ENCODE data around the gene SPSB1. TPM values are rescaled to one million over a fixed set of nuclear protein-coding genes. Genes with fewer than 3 reads are reported as not detected.

SPSB1 gene
- total and polyA plus RNA-seq, 2 experiments from 2014 or later, result 13.5 to 22.7 TPM

DNA sequence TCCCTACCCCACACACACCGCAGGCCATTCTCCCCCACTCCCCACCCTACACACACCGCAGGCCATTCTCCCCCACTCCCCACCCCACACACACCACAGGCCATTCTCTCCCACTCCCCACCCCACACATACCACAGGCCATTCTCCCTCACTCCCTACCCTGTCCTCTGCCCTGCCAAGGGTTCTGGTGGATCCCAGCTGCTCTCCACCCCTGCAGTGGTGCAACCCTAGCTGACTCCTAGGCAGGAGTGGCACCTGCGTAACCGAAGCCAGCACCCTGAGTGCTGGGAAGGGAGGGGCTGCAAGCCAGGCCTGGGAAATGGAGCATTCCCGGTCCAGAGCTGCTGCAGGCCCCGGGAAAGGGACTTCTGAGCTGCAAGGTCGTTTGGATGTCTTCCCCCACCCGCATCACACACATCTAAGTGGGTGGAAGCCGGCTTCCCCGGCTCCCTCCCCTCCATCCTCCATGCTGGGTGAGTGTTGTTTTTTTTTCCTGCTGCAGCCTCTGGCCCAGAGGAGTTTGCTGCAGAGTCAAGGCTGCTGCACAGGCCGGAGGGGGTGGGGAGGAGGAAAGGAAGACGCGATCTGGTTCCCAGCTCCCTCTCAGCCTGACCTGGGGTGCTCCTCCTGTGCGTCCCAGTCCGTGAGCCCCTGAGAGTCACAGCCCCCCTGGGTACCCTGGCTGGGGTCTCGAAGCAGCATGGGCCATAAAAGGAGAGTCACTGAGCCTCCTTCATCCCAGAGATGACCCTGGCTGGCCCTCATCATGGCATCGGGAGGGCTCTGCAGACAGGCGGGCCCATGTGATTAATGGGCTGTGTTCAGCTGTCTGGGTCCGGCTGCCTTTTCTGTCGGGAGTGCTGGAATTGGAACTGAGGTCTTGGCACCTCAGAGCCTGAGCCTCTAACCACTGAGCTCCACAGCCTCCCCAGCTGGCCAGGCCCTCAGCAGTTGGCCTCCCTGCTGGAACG, 42.0 kb upstream of the SPSB1 start:
- no peak for DNase-seq
- no peaks in the 10 kb centered on the region for H3F3A ChIP-seq (ENCODE audit: insufficient read depth)
- TF ChIP-seq EZH2phosphoT487 (IDR thresholded peaks at IDR 0.05; ENCODE audit: insufficient read depth, low read depth), result no peak
- TF ChIP-seq EZH2 (IDR thresholded peaks at IDR 0.05; ENCODE audit: insufficient read depth, poor library complexity, severe bottlenecking), result no peak
- no peaks in the 10 kb centered on the region for H3K9me2 ChIP-seq (ENCODE audit: insufficient read depth)
- no peaks in the 10 kb centered on the region for H3K36me3 ChIP-seq (ENCODE audit: low read depth)
- H3K4me1 ChIP-seq (ENCODE audit: insufficient read depth), result no peaks in the 10 kb centered on the region
- 50 to 52% methylated on average over 18 to 21 of the region's 21 CpGs for WGBS, 2 experiments (ENCODE audit: low coverage in 1 of 2, low lambda C conversion rate in 2 of 2, missing lambda C conversion rate in 2 of 2)
- no peaks in the 10 kb centered on the region for H3K9me3 ChIP-seq (ENCODE audit: low read depth)
- H4K20me1 ChIP-seq (ENCODE audit: insufficient read depth), result no peaks in the 10 kb centered on the region
- H3K27ac ChIP-seq, result no peak overlapping the region
- H2AFZ ChIP-seq, result no peak overlapping the region
- no peaks in the 10 kb centered on the region for H3K79me2 ChIP-seq (ENCODE audit: insufficient read depth)
- in situ Hi-C loops (cut with MboI), result no loop called here
- H3K4me3 ChIP-seq, result no peak overlapping the region
- no peak overlapping the region for H3K9ac ChIP-seq
- H3K4me2 ChIP-seq (ENCODE audit: unreplicated experiment), result no peak overlapping the region
- H3K27me3 ChIP-seq (replicated peaks; ENCODE audit: insufficient read depth), result no peaks in the 10 kb centered on the region

DNA sequence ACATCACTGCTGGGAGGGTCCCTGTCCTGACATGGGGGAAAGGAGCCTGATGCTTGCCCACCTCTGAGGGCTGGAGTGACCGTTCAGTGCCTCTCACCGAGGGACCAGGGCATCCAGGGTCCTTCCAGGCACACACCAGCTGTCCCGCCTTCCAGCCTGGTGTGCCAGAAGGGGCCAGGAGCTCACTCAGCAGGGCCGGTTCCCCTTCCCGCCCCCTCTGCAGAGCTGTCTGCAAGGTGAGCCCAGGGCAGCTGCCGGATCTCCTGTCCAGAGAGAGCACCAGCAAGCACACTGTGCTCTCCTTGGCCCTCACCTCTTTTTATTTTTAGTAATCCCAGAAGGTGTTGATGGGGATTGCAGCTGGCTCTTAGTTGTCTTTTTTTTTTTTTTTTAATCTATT, 41.2 kb upstream of the SPSB1 start:
- Histone ChIP-seq H2AFZ (no peak overlapping the region), H3K9ac (no peak overlapping the region), H3K27ac (no peak overlapping the region), H3K9me2 (ENCODE audit: insufficient read depth) (no peaks in the 10 kb centered on the region), H3K79me2 (ENCODE audit: insufficient read depth) (no peaks in the 10 kb centered on the region), H3K27me3 (replicated peaks; ENCODE audit: insufficient read depth) (no peaks in the 10 kb centered on the region), H3K9me3 (ENCODE audit: low read depth) (no peaks in the 10 kb centered on the region), H3K4me1 (ENCODE audit: insufficient read depth) (no peaks in the 10 kb centered on the region), H3K36me3 (ENCODE audit: low read depth) (no peaks in the 10 kb centered on the region), H4K20me1 (ENCODE audit: insufficient read depth) (no peaks in the 10 kb centered on the region), H3K4me3 (no peak overlapping the region), H3F3A (ENCODE audit: insufficient read depth) (no peaks in the 10 kb centered on the region), H3K4me2 (ENCODE audit: unreplicated experiment) (no peak overlapping the region)
- in situ Hi-C loops (cut with MboI), result no loop called here
- TF ChIP-seq EZH2 (IDR thresholded peaks at IDR 0.05; ENCODE audit: insufficient read depth, poor library complexity, severe bottlenecking) (no peak), EZH2phosphoT487 (IDR thresholded peaks at IDR 0.05; ENCODE audit: insufficient read depth, low read depth) (no peak)
- DNase-seq, result no peak
- WGBS, 2 experiments (ENCODE audit: low coverage in 1 of 2, low lambda C conversion rate in 2 of 2, missing lambda C conversion rate in 2 of 2), result 75 to 87% methylated on average over 6 of the region's 6 CpGs

DNA sequence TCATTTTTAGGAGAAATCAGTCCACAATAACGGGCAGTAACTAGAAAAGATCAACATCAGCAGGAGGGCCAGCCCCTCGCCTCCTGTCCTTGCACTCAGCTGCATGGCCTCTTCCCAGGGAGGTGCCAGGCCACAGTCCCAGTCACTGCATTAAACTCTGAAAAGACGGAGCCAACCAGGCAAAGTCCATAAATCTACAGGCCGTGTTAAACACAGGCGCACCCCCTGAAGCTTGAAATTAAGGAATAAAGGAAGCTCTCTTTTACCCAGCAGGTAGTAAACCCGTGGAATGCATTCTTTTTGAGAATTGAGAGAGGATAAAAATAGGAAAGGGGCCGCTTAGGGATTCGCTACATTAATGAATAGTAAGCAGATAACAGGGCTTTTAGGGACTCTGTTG, 39.7 kb upstream of the SPSB1 start:
- in situ Hi-C loops (cut with MboI), result no loop called here
- no peak for DNase-seq
- Histone ChIP-seq H2AFZ (no peak overlapping the region), H3K4me2 (ENCODE audit: unreplicated experiment) (no peak overlapping the region), H3F3A (ENCODE audit: insufficient read depth) (no peaks in the 10 kb centered on the region), H3K36me3 (ENCODE audit: low read depth) (no peaks in the 10 kb centered on the region), H3K79me2 (ENCODE audit: insufficient read depth) (peaks cover 11% of the 10 kb centered on the region; the same call in 1 of the 2 replicates), H3K27ac (no peak overlapping the region), H4K20me1 (ENCODE audit: insufficient read depth) (no peaks in the 10 kb centered on the region), H3K27me3 (replicated peaks; ENCODE audit: insufficient read depth) (no peaks in the 10 kb centered on the region), H3K4me1 (ENCODE audit: insufficient read depth) (no peaks in the 10 kb centered on the region), H3K9ac (no peak overlapping the region), H3K9me2 (ENCODE audit: insufficient read depth) (no peaks in the 10 kb centered on the region), H3K9me3 (ENCODE audit: low read depth) (no peaks in the 10 kb centered on the region), H3K4me3 (no peak overlapping the region)
- TF ChIP-seq EZH2phosphoT487 (IDR thresholded peaks at IDR 0.05; ENCODE audit: insufficient read depth, low read depth), result no peak
- TF ChIP-seq EZH2 (IDR thresholded peaks at IDR 0.05; ENCODE audit: insufficient read depth, poor library complexity, severe bottlenecking), result no peak
- 91 to 93% methylated on average over 8 of the region's 8 CpGs for WGBS, 2 experiments (ENCODE audit: low coverage in 1 of 2, low lambda C conversion rate in 2 of 2, missing lambda C conversion rate in 2 of 2)

DNA sequence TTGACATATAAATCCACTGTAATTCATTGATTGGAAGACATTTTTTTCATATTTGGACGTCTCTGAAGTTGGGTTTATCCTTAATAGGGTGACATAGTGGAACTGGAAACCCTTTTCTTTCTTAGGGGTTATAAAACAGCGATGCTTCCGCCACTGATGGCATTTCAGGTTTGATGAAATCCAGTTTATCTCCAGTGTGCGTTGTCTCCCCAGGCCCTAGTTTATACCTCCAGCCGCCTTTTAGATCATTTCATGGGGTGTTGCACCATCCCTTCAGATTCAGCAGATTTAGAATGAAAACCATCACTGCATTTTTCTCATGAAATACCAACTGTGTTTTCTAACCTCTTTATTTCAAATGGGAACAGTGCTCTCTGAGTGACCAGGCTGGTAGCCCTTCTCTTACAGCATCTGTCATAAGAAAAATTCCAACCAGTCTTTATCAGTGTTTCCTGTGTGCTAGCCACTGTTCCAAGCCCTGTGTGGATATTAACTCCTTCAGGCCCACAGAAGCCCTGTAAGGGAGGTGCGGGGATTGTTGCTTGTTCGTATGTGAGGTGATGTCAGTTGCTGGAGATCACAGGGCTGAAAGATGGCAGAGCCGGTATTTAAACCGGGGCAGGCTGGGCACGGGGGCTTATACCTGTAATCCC, 39.1 kb upstream of the SPSB1 start:
- H3K27ac ChIP-seq, result no peak overlapping the region
- DNase-seq, result no peak
- H3K9me3 ChIP-seq (ENCODE audit: low read depth), result no peaks in the 10 kb centered on the region
- H3K79me2 ChIP-seq (ENCODE audit: insufficient read depth), result peaks cover 16% of the 10 kb centered on the region
- TF ChIP-seq EZH2 (IDR thresholded peaks at IDR 0.05; ENCODE audit: insufficient read depth, poor library complexity, severe bottlenecking), result no peak
- H3F3A ChIP-seq (ENCODE audit: insufficient read depth), result peaks cover 4% of the 10 kb centered on the region; the same call in 1 of the 2 replicates
- H3K4me3 ChIP-seq, result no peak overlapping the region
- H4K20me1 ChIP-seq (ENCODE audit: insufficient read depth), result no peaks in the 10 kb centered on the region
- H3K4me2 ChIP-seq (ENCODE audit: unreplicated experiment), result no peak overlapping the region
- no peaks in the 10 kb centered on the region for H3K9me2 ChIP-seq (ENCODE audit: insufficient read depth)
- no peaks in the 10 kb centered on the region for H3K4me1 ChIP-seq (ENCODE audit: insufficient read depth)
- WGBS, 2 experiments (ENCODE audit: low coverage in 1 of 2, low lambda C conversion rate in 2 of 2, missing lambda C conversion rate in 2 of 2), result 87 to 90% methylated on average over 10 of the region's 10 CpGs
- H2AFZ ChIP-seq, result no peak overlapping the region
- no peaks in the 10 kb centered on the region for H3K36me3 ChIP-seq (ENCODE audit: low read depth)
- H3K27me3 ChIP-seq (replicated peaks; ENCODE audit: insufficient read depth), result no peaks in the 10 kb centered on the region
- no peak overlapping the region for H3K9ac ChIP-seq
- in situ Hi-C loops (cut with MboI), result no loop called here
